HG02852 (cell line): ENCODE results near the gene CD320.
"Not testable (repeated sequence)": the region's sequence is repeated elsewhere in the genome, so short reads cannot be mapped to it uniquely, and the experiment has no call there.

Experiments
- ATAC-seq: cut with Tn5 transposase; IDR thresholded peaks from one replicate; pipeline ENCODE4 v1.9.1; 2021; ENCODE audit warnings: mild to moderate bottlenecking, moderate library complexity; ENCODE audit not compliant: unreplicated experiment

Gene CD320

GRCh38 chr19:8307965-8308866, at the start of gene CD320:
TSS of gene CD320 (minus strand) at chr19:8308358. CDS start at chr19:8308290, 68 bp downstream.
- ATAC-seq, result peak; percentile 78

- no peak for ATAC-seq
Measured at GRCh38 chr19:8357007-8357521, 48.9 kb upstream of the CD320 start.

DNA sequence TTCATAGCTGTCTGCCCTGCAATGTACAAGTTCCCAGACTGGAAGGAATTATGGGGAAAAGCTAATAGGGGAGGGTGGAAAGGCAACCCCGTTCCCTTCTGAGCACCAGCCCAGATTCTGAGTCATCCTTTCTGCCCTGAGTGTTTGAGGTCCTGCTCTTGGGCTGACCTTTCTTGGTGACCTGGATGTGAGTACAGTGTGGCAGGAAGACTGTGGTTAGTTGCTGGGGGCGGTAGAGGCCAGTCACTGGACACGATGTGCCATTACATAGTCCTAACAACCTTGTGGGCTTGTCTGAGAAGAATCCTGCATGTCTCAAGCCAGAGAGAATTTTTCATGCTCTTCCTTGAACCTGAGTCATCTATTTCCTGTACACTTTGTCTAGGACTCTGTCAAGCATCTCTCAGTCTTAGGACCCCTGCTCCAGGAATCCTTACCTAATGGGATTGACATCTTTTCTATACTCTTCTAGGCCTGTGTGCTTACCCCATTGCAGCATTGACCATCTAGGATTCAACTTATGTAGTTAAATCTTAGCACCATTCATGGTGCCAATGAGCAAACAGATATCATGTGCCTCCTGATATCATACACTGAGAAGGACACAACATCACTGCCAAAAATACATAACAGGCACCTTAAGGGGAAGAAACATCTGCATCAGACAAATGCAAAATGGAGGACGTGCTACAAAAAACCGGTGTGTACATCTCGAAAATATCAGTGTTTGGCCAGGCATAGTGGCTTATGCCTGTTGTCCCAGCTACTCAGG, 47.7 kb upstream of the CD320 start:
- no peak for ATAC-seq

DNA sequence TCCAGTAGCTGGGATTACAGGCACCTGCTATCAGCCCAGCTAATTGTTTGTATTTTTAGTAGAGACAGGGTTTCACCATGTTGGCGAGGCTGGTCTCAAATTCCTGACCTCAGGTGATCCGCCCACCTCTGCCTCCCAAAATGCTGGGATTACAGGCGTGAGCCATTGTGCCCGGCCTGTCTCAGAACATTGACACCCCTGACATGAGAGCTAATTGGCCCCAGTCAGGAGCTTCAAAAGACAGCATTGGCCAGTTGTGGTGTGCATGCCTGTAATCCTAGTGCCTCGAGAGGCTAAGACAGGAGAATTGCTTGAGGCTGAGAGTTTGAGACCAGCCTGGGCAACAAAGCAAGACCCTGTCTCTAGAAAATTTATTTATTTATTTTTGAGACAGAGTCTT, 44.7 kb upstream of the CD320 start:
- not testable (repeated sequence) for ATAC-seq

DNA sequence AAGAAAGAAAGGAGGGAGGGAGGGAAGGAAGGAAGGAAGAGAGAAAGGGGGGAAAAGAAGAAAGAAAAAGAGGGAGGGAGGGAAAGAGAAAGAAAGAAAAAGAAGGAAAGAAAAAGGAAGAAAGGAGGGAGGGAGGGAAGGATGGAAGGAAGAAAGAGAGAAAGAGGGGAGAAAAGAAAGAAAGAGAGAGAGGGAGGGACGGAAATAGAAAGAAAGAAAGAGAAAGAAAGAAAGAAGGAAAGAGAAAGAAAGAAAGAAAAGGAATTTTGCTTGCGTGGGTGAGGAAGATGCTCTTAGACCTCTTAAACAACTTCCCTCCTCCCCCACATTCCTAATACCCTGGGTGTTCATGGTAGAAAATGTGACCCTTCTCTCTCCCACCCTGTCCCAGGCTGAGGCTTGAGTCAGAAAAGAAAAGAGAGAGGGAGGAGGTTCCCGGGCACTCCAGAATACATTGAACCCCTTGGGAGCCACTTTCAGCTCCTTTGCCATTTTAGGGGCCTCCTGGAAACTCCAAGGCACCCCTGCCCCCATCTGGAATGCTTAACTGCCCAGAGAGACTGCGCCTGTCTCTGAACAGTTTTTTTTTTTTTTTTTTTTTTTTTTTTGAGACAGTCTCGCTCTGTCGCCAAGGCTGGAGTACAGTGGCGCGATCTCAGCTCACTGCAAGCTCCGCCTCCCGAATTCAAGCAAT, 44.1 kb upstream of the CD320 start:
- no peak for ATAC-seq

DNA sequence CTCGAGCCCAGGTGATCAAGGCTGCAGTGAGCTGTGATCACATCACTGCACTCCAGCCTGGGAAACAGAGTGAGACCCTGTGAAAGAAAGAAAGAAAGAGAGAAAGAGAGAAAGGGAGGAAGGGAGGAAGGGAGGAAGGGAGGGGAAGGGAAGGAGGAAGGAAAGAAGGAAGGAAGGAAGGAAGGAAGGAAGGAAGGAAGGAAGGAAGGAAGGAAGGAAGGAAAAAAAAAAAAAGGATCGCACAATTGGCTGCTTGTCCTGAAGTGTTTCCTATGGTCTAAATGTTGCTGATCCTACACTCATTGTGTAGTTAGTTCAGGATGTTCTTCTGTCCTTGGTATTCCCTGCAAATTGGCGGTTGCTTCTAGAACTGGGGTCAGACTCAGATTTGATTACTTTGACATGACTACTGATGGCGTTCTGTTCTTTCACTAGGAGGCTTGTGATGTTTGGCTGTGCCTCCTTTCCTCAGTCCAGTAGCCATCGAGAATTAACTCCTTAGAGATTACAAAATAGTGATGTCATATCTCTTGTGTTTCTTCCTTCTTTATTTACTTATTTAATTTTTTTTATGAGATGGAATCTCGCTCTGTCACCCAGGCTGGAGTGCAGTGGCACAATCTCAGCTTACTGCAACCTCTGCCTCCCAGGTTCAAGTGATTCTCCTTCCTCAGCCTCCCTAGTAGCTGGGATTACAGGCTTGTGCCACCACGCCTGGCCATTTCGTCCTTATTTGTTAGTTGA, 41.6 kb upstream of the CD320 start:
- not testable (repeated sequence) for ATAC-seq

DNA sequence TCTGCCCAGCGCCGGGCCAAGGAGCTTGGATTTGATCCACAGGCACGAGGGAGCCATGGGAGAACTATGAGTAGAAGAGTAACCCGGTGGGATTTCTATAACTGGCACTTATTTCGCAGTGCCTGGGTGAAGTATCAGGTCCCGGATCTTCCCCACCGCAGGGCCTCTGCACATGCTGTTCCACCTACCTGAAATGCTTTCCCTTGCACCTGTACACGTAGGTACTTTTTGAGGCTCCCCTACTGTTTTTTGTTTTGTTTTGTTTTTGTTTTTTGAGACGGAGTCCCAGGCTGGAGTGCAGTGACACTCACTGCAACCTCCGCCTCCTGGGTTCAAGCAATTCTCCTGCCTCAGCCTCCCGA, 35.3 kb upstream of the CD320 start:
- no peak for ATAC-seq

DNA sequence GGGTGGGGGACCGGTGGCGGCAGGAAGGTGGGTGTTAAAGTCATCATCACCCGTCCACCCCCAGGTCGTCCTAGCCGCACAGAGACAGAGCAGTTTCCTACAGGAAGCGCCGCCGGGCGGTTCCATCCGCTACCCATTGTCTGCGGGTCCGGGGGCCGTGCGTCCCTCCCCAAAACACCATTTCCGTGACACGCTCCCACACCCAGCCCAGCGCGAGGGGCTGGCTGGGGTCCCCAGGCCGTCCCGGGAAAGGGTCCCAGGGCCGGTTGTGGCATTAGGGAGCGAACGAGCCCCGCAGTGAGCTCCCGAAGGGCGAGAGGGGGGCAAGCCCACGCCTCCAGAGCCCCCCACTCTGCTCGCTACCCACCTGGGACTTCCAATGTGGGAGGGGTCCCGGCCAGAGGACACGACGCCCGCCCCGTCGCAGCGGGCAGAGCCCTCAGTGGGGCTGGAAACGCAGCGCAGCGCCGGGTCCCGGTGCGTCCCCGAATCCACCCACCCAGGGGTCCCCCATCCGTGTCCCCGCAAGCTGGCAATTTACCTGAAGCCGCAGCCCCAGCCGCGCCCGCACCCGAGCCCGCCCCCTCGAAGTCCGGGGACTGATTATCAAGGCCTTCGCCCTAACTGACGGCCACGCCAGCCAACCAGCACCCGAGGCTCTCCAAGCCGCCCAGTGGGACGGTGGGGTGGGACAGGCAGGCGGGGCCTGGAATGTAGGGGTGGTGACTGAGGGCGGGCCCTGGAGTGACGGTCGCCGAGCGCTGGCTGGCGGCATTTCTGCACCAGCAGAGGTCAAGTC, 34.7 kb upstream of the CD320 start, which contains the start of gene KANK3:
Gene KANK3, minus strand, starts transcription at position 579 of the 799 bp plus-strand sequence. CDS start 5,434 bp downstream, outside the sequence.
- peak; percentile 89 for ATAC-seq

- no peak for ATAC-seq
Measured at GRCh38 chr19:8342316-8342683, 34.1 kb upstream of the CD320 start.

- ATAC-seq, result not testable (repeated sequence)
Measured at GRCh38 chr19:8341504-8341903, 33.3 kb upstream of the CD320 start.

DNA sequence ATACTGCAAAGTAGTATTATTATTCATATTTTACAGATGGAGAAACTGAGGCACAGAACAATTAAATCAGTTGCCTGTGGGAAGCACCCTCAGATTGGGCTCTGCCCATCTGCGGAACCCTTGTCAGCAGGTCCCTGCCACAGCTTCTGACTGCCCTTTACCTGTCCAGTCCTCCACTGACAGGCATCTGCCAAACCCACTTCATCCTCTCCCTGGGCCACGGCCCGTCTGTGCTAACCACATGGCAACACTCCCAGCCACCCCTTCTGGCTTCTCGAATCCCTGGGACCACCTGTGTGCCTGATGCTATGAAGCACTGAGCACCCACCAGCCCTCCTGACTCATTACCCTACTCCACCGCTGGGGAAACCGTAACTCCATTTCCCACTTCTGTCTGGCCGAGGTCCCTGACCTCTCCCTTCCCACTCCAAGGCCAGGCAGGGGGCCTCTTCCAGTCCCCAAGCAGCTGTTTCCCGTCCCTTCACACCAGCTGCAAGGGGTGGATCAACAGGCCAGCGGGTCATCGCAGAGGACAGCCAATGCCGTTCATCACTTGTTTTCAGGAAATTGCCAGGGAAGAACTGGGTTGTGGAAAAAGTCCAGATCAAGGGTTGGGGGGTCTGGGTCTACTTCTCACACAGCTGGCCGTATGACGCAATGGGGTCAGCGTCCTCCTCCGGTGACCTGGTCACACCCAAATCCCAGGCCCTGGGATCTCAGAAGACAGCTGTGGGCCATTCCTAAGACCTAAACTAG, 32.4 kb upstream of the CD320 start:
- no peak for ATAC-seq

DNA sequence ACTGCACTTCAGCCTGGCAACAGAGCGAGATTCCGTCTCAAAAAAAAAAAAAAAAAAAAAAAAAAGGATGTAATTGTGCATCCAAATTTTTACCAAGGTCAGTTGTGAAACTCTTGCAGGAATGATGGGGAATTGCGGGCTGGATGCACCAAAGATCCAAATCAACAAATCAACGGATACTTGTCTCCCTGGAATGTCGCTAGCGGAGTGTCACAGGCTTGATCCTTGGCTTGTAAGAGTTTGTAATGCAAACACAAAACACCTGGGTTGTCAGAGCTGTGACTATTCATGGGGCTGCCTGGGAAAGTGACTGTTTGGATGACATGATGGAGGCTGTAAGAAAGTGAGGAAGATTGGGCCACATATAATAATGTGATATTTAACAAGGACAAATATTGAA, 30.7 kb upstream of the CD320 start:
- no peak for ATAC-seq

DNA sequence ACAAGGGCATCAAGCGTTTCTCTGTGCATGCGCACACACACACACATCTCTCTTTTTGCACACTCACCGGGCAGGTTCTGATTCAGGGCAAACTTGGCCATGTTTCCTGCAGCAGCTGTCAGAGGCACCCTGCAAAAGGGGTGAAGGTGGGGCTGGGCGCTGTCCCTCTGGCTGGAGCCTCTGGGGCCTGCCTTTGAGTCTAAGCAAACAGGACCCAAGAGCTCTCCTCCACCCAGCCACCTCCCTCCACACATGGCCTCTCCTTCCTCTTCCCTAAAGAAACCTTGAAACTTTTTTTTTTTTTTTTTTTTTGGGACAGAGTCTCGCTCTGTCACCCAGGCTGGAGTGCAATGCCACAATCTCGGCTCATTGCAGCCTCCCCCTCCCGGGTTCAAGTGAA, 29.6 kb upstream of the CD320 start:
- ATAC-seq, result no peak

DNA sequence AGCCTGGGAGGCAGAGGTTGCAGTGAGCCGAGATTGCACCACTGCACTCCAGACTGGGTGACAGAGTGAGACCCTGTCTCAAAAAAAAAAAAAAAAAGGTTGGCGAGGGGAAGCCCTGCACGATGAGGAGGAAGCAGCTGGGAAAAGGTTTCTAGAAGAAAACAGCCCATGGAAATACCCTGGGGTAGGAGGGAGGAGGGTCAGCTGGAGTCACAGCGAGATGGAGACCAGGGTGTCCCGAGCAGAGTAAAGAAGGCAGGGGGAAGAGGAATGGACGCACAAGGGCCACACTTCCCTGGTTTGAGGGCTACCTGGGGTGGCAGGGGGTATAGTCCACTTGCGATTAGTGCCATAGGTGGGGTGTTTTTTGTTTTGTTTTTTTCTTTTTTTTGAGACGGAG, 28.5 kb upstream of the CD320 start:
- no peak for ATAC-seq

DNA sequence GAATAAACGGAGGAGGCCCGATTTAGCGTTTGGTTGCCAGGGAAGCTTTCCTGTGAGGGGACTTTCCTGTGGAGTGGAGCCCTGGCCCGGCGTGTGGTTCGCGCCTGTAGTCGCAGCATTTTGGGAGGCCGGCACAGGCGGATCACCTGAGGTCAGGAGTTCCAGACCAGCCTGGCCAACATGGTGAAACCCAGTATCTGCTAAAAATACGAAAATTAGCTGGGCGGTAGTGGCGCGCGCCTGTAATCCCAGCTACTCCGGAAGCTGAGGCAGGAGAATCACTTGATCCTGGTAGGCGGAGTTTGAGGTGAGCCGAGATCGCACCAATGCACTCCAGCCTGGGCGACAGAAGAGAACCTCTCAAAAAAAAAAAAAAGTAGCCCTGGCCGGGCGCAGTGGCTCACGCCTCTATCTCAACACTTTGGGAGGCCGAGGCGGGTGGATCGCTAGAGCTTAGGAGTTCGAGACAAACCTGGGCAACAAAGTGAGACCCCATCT, 28.0 kb upstream of the CD320 start:
- no peak for ATAC-seq

DNA sequence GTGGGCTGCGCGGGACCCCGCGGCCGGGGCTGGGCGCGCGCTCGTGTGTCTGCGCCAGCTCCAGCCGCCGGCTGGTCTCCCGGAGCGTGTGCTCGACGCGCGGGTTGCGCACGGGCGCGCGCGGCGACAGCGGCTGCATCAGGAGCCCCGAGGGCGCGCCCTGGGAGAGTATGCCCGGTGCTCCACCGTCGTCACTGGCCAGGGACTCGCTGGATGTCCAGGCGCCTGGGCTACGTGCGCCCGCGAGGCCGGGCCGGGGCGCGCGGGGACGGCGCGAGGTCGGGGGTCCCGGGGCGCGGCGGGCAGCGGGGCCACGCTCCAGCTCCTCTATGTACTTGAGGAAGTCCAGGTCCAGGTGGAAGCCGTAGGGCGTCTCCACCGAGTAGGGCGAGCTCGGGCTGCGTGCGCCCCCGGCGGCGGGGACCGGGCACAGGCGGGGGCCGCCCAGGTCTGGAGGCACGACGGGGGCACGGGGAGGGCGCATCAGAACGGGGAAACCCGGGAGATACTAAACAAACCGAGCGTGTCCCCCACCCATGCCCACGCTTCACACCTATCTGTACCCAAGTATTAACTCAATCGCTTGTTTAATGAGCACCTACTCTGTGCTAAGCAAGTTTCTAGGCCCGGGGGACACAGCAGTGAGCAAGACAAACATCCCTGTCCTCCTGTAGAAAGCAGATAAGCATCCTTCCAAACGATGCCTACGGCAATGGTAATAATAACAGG, 27.3 kb upstream of the CD320 start:
- no peak for ATAC-seq

GRCh38 chr19:8334458-8335342, 26.5 kb upstream of the CD320 start:
- ATAC-seq, result no peak
